Measurements from ENCODE around the gene HSPA12B.

HSPA12B gene

GRCh38 chr20:3755269-3755668 lies 22.8 kb downstream of the HSPA12B start:
- TF ChIP-seq FOXM1 (IDR thresholded peaks at IDR 0.05; ENCODE audit: borderline replicate concordance, low read depth): no peak
- no peak for TF ChIP-seq CEBPB (IDR thresholded peaks at IDR 0.05)

GRCh38 chr20:3755814-3756480 lies 23.5 kb downstream of the HSPA12B start:
- TF ChIP-seq RAD21 (IDR thresholded peaks at IDR 0.05; ENCODE audit: low read depth): no peak
- TF ChIP-seq TEAD4 (IDR thresholded peaks at IDR 0.05): no peak
- no peak for TF ChIP-seq TCF12 (IDR thresholded peaks at IDR 0.05; ENCODE audit: low read depth)
- TF ChIP-seq TAF1 (IDR thresholded peaks at IDR 0.05; ENCODE audit: low read depth): no peak
- no peak for TF ChIP-seq ZBTB7A (IDR thresholded peaks at IDR 0.05; ENCODE audit: low read depth)
- no peak for TF ChIP-seq EP300 (IDR thresholded peaks at IDR 0.05; ENCODE audit: borderline replicate concordance)
- no peak for TF ChIP-seq REST (IDR thresholded peaks at IDR 0.05; ENCODE audit: low read depth)

- TF ChIP-seq USF1 (IDR thresholded peaks at IDR 0.05): no peak
- TF ChIP-seq EP300 (IDR thresholded peaks at IDR 0.05; ENCODE audit: borderline replicate concordance): no peak
- no peak for TF ChIP-seq REST (IDR thresholded peaks at IDR 0.05; ENCODE audit: low read depth)
- TF ChIP-seq TCF12 (IDR thresholded peaks at IDR 0.05; ENCODE audit: low read depth): no peak
- no peak for TF ChIP-seq CEBPB (IDR thresholded peaks at IDR 0.05)
Observed at GRCh38 chr20:3757268-3757667, 24.8 kb downstream of the HSPA12B start.

- TF ChIP-seq TEAD4 (IDR thresholded peaks at IDR 0.05) (no peak), REST (IDR thresholded peaks at IDR 0.05; ENCODE audit: low read depth) (no peak), MAX (IDR thresholded peaks at IDR 0.05) (no peak), CEBPB (IDR thresholded peaks at IDR 0.05) (no peak), ZBTB7A (IDR thresholded peaks at IDR 0.05; ENCODE audit: low read depth) (no peak)
Observed at GRCh38 chr20:3758566-3758965, 26.1 kb downstream of the HSPA12B start.

GRCh38 chr20:3759316-3759823 lies 26.9 kb downstream of the HSPA12B start:
- no peak for TF ChIP-seq USF1 (IDR thresholded peaks at IDR 0.05)
- no peak for TF ChIP-seq YY1 (IDR thresholded peaks at IDR 0.05; ENCODE audit: low read depth)
- no peak for TF ChIP-seq TAF1 (IDR thresholded peaks at IDR 0.05; ENCODE audit: low read depth)
- TF ChIP-seq TCF12 (IDR thresholded peaks at IDR 0.05; ENCODE audit: low read depth): no peak
- TF ChIP-seq CREB1 (IDR thresholded peaks at IDR 0.05; ENCODE audit: low read depth): no peak
- no peak for TF ChIP-seq REST (IDR thresholded peaks at IDR 0.05; ENCODE audit: low read depth)
- TF ChIP-seq CEBPB (IDR thresholded peaks at IDR 0.05): no peak
- no peak for TF ChIP-seq FOXM1 (IDR thresholded peaks at IDR 0.05; ENCODE audit: borderline replicate concordance, low read depth)
- TF ChIP-seq EGR1 (IDR thresholded peaks at IDR 0.05): no peak
- no peak for TF ChIP-seq MAX (IDR thresholded peaks at IDR 0.05)
- no peak for TF ChIP-seq RAD21 (IDR thresholded peaks at IDR 0.05; ENCODE audit: low read depth)
- no peak for TF ChIP-seq EP300 (IDR thresholded peaks at IDR 0.05; ENCODE audit: borderline replicate concordance)
- no peak for TF ChIP-seq ZBTB7A (IDR thresholded peaks at IDR 0.05; ENCODE audit: low read depth)
- no peak for TF ChIP-seq TEAD4 (IDR thresholded peaks at IDR 0.05)
- TF ChIP-seq NFIC (IDR thresholded peaks at IDR 0.05): no peak
